SK-N-MC (cell line): ENCODE data around the gene ATF5.

Experiments used
- DNase-seq: peaks from one replicate; pipeline ENCODE4 v3.0.0-alpha.2; 2011; ENCODE audit warnings: low read depth, low spot score
- H3K27ac ChIP-seq: fragments of 200-600 bp; sonication (generic); 2 replicates; pipeline ENCODE4 v1.5.1; 2016; ENCODE audit warnings: mixed run types
- H3K36me3 ChIP-seq: fragments of 200-600 bp; sonication (generic); 2 replicates; pipeline ENCODE4 v1.6.1; 2017; ENCODE audit warnings: antibody characterized with exemption, low read length, mixed read lengths; ENCODE audit not compliant: insufficient read depth
- H3K4me3 ChIP-seq: fragments of 200-600 bp; sonication (generic); 2 replicates; pipeline ENCODE4 v1.5.1; 2016
- H3K9ac ChIP-seq: fragments of 200-600 bp; sonication (generic); 2 replicates; pipeline ENCODE4 v1.8.0; 2017; ENCODE audit warnings: mixed run types, mixed read lengths; ENCODE audit not compliant: insufficient read length
- H3K9me3 ChIP-seq: fragments of 200-600 bp; sonication (generic); 2 replicates; pipeline ENCODE4 v1.6.1; 2017; ENCODE audit warnings: low read depth, mild to moderate bottlenecking, antibody characterized with exemption, low read length, moderate library complexity, mixed read lengths
- EZH2 ChIP-seq: fragments of 200-600 bp; sonication (generic); IDR thresholded peaks from one replicate; pipeline ENCODE4 v1.6.1; 2017; ENCODE audit warnings: antibody characterized with exemption
- FOXP2 ChIP-seq: optimal IDR thresholded peaks from 2 replicates; pipeline ENCODE3; 2011; ENCODE audit warnings: mild to moderate bottlenecking, moderate library complexity; ENCODE audit not compliant: insufficient read depth; ENCODE audit errors: extremely low read length, control extremely low read depth
- POLR2AphosphoS5 ChIP-seq: IDR thresholded peaks from 2 replicates; pipeline ENCODE4 v1.6.1; 2012; ENCODE audit warnings: mild to moderate bottlenecking, low read depth, low read length, borderline replicate concordance

The ATF5 gene

DNA sequence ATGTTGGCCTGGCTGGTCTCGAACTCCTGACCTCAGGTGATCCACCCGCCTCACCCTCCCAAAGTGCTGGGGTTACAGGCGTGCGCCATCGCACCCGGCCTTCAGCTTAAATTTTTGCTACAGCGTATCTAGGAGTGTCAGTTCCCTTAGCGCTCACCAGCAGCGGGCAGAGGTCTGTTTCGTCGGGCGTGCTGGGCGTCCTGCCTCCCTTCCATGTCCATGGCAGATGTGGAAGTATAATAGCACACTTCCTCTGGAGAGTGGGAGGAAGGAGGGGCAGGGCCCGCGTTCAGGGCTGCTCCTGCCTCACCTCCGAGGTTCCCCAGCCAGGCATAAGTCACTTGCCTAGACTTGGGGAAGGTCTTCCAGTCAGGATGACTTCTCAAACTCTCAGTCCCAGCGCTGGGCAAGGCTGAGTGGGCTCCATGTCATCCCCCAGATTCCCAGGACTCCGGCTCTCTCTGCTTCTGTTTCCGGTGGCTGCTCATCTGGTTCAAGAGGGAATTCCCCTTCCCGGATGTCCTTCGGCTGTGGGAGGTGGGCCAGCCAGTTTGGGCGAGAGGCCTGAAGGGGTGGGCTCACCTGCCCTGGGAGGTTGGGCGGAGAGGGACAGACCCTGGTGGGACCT lies 41.9 kb upstream of the ATF5 start:
- DNase-seq, result no peak
- Histone ChIP-seq H3K9ac (no peak overlapping the region), H3K27ac (no peak overlapping the region), H3K9me3 (no peaks in the 10 kb centered on the region), H3K36me3 (peaks cover 28% of the 10 kb centered on the region), H3K4me3 (no peak overlapping the region)
- TF ChIP-seq EZH2 (no peak), FOXP2 (no peak), POLR2AphosphoS5 (no peak)

DNA sequence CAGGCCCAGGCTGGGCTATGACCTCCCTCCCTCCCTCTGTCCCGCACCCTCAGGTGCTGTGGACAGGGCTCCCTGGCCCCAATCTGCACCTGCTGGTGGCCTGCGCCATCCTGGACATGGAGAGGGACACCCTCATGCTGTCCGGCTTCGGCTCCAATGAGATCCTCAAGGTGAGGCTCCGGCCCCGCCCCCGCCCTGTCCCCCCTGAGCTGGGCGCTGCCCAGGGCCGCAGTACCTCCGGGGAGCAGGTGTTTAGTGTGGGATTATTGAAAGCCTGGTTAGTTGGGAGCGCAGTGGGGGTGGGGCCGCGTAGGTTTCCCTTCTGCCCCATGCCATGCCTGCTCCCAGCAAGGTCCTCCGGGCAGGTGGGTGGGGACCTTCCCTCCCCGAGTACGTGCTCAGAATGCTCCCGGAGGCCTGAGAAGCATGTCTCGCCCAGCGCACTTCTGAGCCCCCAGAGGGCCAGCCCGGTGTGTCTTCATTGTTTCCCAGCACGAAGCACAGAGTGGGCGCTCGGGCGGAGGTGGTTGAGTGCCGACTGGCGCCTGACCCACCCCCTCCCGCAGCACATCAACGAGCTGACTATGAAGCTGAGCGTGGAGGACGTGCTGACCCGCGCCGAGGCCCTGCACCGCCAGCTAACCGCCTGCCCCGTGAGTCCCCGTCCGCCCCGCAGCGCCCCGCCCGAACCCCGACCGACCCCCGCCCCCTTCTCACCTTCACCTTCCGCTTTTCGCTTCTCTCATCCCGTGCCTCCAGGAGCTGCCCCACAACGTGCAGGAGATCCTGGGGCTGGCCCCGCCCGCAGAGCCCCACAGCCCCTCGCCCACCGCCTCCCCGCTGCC lies 41.1 kb upstream of the ATF5 start:
- no peaks in the 10 kb centered on the region for H3K9me3 ChIP-seq
- TF ChIP-seq POLR2AphosphoS5 (no peak), EZH2 (no peak), FOXP2 (no peak)
- DNase-seq, result no peak
- H3K4me3 ChIP-seq, result no peak overlapping the region
- peaks cover 21% of the 10 kb centered on the region for H3K36me3 ChIP-seq
- H3K9ac ChIP-seq, result no peak overlapping the region
- H3K27ac ChIP-seq, result no peak overlapping the region

DNA sequence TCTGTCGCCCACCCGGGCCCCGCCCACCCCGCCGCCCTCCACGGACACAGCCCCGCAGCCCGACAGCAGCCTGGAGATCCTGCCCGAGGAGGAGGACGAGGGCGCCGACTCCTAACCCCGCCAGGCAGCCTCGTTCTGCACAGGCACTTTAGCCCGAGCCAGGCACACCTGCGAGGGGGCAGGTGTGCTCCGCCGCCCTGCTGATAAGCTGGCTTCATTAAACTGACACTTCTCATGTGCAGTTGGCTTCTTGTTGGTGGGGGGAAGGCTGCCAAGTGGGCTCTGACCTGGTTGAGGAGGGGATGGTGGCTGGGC lies 40.5 kb upstream of the ATF5 start:
- no peak for DNase-seq
- no peaks in the 10 kb centered on the region for H3K9me3 ChIP-seq
- no peak overlapping the region for H3K27ac ChIP-seq
- no peak overlapping the region for H3K4me3 ChIP-seq
- H3K36me3 ChIP-seq, result peaks cover 15% of the 10 kb centered on the region
- TF ChIP-seq POLR2AphosphoS5 (no peak), FOXP2 (no peak), EZH2 (no peak)
- H3K9ac ChIP-seq, result no peak overlapping the region

DNA sequence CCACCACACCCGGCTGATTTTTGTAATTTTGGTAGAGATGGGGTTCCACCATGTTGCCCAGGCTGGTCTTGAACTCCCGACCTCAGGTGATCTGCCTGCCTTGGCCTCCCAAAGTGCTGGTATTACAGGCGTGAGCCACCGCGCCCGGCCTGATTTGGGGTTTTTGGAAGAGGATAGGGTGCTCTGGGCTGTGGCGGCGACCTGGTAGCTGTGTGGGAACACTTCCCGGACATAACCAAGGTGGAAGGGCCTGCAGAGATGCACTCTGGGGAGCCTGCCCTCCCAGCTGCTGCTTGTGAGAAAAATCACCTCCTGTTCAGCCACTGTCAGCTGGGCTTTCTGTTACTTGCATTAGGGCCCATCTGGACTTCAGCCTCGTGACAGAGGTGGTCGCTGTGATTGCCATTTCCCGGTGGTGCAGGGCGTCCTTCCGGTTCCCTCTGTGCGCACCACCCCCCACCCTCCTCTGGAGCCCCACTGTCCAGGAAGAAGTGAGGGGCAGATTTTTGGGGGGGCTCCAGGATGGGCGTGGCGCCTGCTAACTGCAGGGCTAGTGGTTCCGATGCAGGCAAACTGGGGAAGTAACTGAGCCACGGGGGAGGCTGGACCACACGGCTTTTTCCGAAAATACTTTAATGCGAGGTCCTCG lies 39.8 kb upstream of the ATF5 start:
- TF ChIP-seq POLR2AphosphoS5 (peak; percentile 10; the same call in 1 of the 2 replicates), FOXP2 (no peak)
- DNase-seq, result no peak
- H3K9me3 ChIP-seq, result no peaks in the 10 kb centered on the region
- no peak overlapping the region for H3K27ac ChIP-seq
- H3K36me3 ChIP-seq, result peaks cover 8% of the 10 kb centered on the region; the same call in 1 of the 2 replicates
- H3K4me3 ChIP-seq, result no peak overlapping the region
- no peak overlapping the region for H3K9ac ChIP-seq

DNA sequence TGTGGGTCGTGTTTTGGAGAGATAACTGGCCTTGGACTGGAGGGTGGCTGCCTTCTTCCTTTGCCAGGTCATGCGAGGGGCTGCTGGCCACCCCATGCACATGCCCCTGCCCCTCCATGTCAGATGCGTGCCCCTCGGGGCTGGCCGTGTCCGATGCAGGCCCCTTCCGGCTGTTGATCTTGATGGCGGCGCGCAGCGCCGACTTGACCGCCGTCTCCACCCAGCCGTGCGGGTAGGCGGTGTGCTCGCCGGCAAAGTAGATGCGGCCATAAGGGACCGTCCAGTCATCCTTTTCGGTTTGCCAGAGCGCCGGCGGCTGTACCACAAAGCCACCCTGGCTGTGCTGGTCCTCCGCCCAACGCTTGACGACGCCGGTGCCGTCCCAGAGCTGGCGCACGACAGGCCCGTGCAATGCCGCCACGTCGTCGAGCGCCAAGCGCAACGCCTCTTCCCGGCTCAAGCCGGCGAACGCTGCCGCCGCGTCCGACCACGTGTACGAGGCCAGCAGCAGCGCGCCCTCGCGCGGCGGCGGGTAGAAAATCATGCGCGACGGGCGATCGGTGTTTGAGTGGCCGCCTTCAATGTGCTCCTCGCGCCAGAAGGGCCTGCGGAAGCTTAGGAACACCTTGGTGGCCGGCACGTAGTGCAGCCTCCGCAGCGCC lies 39.2 kb upstream of the ATF5 start:
- peak overlapping the region; percentile 69; the same call in 1 of the 2 replicates for H3K4me3 ChIP-seq
- no peaks in the 10 kb centered on the region for H3K9me3 ChIP-seq
- DNase-seq, result no peak
- H3K9ac ChIP-seq, result no peak overlapping the region
- no peak overlapping the region for H3K27ac ChIP-seq
- TF ChIP-seq EZH2 (no peak), FOXP2 (no peak), POLR2AphosphoS5 (no peak)
- H3K36me3 ChIP-seq, result peaks cover 2% of the 10 kb centered on the region; the same call in 1 of the 2 replicates

DNA sequence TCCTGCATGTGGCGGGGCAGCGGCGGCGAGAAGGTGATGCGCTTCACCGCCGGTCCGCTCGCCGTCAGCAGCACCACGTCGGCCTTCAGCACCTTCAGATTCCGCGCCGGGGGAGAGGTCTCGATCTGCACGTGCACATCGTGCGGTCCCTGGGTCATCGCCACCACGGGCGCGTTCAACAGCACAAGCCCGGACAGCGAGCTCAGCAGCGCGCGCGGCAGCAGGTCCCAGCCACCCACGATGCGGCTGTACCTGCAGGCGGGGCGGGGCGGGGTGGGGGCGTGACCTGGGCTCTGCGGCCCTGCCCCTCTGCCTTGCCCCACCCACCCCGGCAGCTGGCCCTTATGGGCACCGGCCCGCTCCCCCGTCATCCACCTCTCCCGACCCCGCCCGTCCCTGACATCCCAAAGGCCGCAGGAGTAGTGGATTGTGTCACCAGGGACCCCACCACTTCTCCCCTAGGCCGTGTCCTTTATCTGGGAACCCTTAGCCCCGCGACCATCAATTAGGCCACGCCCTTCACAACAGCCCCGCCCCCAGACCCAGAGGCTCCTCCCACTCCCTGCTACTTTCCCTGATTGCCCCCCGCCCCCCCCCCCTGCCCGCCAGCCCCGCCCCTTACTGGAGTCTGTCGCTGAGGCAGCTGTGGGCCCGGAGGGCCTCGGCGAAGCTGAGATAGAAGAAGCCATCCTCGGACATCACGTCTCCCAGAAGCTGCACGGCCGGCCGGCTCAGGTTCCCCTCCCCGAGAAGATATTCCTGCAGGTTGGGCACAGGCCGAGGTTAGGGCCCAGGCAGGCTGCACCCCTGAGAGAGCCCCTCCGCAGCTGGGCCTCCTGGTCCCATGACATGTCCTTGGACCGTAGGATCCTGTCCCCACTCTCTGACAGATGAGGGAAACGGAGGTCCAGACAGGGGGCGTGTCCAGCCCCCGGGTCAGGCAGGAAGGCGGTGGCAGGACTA lies 38.4 kb upstream of the ATF5 start:
- no peak for TF ChIP-seq EZH2
- TF ChIP-seq FOXP2, result no peak
- TF ChIP-seq POLR2AphosphoS5, result no peak
- H3K9ac ChIP-seq, result peak overlapping the region; percentile 55
- H3K27ac ChIP-seq, result no peak overlapping the region
- peak overlapping the region; percentile 69 for H3K4me3 ChIP-seq
- H3K36me3 ChIP-seq, result no peaks in the 10 kb centered on the region
- DNase-seq, result no peak
- H3K9me3 ChIP-seq, result no peaks in the 10 kb centered on the region

DNA sequence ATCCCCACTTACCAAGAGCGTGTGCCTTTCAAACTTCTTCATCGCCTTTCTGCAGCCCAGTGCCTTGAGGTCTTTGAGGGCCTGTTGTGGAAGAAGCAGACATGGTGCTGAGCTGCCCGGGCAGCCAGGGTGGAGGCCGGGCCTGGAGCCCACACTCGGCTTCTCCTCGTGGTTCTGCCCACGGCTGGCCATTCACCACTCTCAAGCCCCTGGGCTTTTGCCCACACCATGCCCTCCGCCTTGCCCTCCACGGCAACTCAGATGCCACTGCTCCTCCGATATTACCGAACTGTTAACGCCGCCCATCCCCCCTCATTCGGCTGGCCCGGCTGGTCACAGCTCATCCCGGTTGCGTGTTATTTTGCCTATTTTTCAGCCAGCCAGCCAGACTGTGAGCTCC lies 37.6 kb upstream of the ATF5 start:
- Histone ChIP-seq H3K9ac (peak overlapping the region; percentile 55), H3K36me3 (no peaks in the 10 kb centered on the region), H3K9me3 (no peaks in the 10 kb centered on the region), H3K27ac (no peak overlapping the region), H3K4me3 (no peak overlapping the region)
- TF ChIP-seq POLR2AphosphoS5, result no peak
- no peak for TF ChIP-seq FOXP2
- DNase-seq, result no peak

DNA sequence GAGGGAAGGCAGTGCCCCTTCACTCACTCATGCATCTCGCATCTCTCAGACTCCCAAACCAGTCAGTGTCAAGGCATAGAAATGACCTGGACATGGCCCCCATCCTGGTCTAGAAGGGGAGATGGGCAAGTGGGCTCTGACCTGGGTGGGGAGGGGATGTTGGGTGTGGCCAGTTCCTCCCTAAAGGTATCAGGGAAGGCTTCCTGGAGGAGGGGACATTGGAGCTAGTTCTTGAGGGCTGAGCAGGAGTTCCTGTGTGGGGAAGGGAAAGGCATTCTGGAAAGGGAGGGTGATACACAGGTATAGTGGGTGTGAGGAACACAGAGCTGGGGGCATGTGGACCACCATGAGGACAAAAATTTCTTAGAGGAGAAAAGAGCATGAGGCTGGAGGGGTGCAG lies 36.3 kb upstream of the ATF5 start:
- no peak overlapping the region for H3K27ac ChIP-seq
- no peaks in the 10 kb centered on the region for H3K9me3 ChIP-seq
- H3K4me3 ChIP-seq, result no peak overlapping the region
- no peak for DNase-seq
- H3K36me3 ChIP-seq, result no peaks in the 10 kb centered on the region
- TF ChIP-seq EZH2 (no peak), POLR2AphosphoS5 (no peak), FOXP2 (no peak)
- no peak overlapping the region for H3K9ac ChIP-seq
